ENCODE data around the gene SLC36A1.
A peak's percentile ranks its signal among the peaks of the same experiment; 100 is the strongest.
"Not testable (repeated sequence)": the region's sequence is repeated elsewhere in the genome, so short reads cannot be mapped to it uniquely, and the experiment has no call there.

SLC36A1 gene

DNA sequence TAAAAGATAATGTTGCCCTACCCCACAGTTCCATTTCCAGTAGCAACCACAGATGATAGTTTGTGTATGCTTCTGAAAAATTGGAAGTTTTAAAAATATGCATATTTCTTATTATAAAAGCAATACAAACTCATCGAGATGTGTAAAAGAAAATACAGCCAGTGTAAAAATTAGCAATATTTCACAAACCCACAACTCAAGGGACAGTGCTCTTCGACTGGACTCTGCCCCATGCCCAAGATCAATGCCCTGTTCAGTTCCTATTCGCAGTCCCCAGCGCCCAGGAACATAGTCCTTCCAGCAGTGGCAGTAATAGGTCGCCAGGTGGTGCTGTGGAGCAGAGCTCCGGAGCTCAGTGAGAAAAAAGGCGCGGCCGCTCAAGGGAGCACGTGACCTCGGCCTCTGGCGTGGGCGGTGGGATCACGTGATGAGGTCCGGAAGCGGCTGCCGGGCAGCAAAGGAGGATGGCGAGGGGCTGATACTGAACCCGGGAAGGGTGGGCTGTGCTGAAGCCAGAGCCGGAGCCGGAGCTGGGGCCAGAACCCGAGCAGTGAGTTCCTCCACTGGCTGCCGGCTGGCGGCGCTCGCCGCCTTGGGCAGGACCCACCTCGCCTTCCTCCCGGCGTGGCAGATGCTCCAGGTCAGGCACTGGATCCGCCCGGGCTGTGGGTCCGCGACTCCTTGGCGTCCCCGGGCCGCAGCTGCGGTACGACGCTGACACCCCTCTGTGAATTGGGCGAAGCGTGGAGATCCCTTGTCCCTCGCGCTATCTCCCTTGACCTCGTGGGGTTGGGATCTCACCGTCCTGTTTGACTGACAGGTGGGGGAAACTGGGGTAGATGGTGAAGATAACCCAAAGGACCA is at the start of gene SLC36A1:
SLC36A1 (plus strand) TSS at position 430 of the 864 bp plus-strand sequence. CDS start 11,190 bp downstream, outside the sequence.
- DNase-seq = peak; percentile 84

DNA sequence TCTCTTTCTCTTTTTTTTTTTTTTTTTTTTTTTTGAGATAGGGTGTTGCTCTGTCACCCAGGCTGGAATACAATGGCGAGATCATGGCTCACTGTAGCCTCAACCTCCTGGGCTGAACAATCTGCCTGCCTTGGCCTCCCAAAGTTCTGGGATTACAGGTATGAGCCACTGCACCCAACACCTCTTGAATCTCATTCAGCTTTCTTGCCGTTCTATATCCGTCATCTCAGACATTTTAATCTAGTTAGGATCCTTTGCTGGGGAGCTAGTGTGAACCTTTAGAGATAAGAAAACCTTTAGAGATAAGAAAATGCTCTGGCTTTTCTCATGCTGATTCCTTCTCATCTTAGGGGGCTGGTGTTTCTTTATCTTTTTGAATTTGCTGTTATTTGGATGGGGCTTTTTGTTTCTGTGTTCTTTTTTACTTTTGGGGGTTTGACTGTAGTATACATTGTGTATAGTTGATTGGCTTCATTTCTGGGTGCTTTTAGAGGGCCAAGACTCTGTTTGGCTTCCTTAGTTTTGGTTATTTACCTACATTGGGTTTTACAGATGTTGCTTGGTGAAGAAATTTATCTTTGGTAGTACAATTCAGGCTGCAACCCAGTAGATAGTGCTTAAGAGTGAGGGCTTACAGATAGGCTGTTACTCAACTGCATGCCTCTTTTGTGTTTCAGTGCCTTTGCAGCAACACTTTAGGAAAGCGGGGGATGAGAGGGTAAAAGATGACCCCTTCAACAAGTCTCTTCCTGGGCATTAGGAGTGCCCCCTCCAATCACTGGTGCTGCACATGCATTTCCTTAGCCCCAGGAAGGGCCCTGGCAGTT is 41.9 kb upstream of the SLC36A1 start:
- DNase-seq = no peak

DNA sequence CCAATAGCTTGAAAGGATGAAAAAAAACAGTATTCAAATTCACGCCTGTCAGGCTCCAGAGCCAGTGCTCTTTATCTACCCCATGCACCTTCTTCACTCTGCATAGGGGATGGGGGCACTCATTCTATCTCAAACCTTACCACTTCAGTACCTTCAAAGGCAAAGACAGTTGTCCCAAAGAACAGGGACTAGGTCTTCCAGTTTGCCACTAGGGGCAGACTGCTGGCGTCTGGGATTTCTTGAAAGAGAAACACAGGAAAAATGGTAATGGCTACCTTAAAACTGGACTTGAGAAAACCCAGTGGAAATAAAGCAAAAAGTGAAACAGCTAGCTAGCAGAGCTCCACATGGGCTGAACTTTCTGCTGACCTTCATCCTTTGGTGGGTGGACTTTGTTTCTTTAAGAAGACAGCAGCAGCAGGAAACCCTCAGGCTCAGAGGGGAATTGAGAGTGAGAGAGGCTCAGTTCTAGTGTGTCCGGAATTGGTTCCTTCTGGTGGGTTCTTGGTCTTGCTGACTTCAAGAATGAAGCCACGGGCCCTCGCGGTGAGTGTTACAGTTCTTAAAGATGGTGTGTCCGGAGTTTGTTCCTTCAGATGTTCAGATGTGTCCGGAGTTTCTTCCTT is 41.0 kb upstream of the SLC36A1 start:
- DNase-seq = no peak

DNA sequence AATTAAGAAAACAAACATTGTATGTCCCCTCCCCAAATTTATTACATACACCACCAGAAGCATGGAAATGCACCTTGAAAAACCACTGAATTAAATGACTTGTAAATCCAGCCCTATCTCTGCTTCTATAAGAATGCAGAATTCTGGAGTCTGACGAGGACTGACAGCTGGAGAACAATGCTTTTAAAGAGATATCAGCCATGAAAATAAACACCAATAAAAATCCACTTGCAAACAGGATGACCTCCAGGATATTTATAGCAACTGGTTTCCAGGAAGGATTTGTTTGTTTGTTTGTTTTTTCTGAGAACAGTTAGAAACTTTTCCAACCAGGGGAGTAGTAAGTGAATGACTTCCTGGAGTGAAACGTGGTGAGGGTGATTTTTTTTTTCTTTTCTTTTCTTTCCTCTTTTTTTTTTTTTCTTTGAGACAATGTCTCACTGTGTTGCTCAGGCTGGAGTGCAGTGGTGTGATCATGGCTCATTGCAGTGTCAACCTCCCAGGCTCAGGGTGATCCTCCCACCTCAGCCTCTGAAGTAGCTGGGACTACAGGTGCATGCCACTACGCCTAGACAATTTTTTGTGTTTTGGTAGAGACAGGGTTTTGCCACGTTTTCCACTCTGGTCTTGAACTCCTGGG is 38.7 kb upstream of the SLC36A1 start:
- no peak for DNase-seq

DNA sequence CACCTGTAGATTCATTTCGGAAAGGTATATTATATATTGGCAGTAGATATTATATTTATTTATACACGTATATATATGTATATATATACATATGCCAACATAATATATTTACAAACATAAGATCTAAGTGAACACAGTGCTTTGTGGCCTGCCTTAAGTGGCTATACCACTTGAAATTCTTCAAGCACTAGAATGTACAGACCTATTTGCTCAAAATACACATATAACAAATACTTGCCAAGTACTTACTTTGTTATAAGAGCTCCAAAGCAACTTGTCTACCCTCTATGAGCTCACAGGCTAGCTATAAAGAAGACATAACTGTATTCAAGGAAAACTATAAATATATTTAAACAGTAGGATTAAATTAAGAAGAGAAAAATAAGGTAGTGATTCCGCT is 33.6 kb upstream of the SLC36A1 start:
- DNase-seq = peak; percentile 40

DNA sequence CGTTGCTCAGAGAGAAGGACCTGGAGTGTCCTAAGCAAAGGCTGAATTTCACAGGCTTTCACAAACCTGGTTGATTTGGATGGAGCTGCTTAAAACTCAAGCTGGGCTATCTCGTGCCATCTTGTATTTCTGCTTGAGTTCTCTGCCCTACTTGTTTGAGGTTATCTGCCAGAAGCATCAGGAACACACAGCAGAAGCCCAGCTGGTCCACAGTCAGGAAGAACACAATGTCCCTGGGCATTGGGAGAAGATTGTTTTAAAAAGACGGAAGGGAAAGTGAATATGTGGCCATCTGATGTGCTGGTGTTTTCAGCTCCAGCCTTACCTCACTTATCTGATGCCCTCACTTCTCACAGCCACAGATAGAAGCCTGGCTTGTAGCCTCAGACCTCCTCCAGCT is 32.9 kb upstream of the SLC36A1 start:
- no peak for DNase-seq

DNA sequence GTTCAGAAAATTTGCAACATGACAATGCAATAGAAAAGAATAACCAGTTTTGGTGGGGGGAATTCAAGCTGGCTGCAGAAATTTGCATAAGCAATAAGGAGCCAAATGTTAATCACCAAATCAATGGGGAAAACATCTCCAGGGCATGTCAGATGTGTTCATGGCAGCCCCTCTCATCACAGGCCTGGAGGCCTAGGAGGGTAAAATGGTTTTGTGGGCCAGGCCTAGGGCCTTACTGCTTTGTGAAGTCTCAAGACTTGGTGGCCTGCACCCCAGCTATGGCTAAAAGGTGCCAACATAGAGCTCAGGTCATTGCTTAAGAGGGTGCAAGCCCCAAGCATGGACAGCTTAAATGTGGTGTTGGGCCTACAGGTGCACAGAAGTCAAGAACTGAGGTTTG is 29.7 kb upstream of the SLC36A1 start:
- no peak for DNase-seq

DNA sequence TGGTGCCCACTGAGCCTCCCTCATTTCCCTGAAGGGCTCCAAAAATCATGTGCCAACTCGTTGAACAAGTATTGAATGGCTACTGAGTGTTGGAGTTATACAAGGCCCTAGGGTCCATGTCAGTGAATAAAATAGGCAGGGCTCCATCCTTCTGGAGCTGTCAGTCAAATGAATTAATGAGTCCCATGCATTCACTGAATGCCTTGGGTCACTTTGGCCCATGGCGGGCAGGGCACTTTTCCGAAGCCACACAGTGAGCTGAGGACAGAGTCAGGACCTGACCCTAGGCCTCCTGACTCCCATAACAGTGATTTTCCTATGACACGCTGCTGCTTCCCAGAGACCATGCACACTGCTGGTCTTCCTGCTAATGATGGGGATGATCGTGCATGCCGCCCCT is 27.3 kb upstream of the SLC36A1 start:
- DNase-seq = no peak

DNA sequence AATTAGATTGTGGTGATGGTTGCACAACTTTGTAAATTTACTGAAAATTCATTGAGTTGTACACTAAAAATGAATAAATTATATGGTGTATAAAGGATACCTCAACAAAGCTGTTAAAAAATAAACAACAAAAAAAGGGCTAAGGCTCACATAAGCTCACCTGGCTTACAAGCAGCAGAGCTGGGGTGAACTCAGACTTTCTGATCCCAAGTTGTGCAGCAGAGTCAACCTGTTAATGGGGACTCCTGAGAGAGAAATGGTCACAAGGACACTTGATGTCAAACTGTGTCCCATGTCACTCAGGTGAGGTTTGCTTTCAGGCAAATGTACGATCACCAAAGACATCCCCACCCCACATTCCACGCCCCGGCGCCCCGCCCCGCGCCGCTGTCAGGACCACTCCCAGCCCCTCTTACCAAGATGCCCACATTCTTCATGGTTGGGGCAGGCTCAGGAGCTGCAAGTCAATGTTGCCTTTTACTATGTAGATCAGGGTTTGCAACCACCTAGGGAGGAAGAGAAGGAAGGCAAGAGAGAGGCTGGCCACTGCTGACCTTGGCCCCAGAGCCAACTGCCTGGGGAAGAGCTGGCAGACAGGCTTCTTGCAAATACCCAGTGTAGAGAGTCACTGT is 22.4 kb upstream of the SLC36A1 start:
- DNase-seq = no peak

DNA sequence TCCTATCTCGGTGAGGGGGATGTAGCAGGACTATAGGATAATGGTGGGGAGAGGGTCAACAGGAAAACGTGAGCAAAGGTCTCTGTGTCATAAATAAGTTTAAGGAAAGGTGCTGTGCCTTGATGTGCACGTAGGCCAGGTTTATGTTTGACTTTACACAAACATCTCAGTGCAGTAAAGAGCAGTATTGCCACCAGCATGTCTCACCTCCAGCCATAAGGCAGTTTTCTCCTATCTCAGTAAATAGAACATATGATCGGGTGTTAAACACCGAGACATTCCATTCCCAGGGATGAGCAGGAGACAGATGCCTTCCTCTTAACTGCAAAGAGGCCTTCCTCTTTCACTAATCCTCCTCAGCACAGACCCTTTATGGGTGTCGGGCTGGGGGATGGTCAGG is 21.1 kb upstream of the SLC36A1 start:
- DNase-seq = not testable (repeated sequence)

DNA sequence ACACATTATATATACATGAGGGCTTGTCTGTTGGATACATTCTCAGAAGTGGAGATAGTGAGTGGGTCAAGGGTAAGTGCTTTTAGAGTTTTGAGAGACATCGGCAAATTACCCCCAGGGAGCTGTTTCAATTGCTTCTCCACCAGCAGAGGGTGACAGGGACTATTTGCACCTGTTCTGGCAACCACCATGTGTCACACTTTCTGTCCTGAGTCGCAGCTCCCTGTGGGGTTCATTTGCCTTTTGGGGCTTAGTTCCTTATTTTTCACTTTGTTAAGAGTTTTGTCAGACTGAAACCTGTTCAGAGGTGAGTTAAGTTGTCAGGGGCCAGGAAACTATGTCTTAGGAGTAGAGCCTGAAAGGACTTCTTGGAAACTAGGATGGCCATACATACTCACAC is 20.1 kb upstream of the SLC36A1 start:
- no peak for DNase-seq

DNA sequence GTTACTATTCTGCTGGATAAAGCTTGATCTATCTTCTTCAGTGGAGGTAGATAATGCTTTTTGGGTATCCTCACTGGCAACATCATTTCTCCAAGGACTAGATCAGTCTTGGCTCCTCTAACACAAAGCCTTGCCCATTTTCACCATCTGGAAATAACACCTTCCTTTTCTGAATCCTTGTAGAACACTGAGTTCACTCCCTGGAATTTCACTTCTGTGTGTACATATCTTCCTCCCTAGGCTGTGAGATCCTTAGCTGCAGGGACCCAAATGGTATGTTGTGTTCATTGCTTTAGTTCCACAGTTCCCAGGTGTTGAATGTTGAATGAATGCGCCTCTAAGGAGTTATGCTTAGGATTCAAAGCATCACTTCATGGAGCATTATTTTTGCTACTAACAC is 16.7 kb upstream of the SLC36A1 start:
- DNase-seq = no peak

DNA sequence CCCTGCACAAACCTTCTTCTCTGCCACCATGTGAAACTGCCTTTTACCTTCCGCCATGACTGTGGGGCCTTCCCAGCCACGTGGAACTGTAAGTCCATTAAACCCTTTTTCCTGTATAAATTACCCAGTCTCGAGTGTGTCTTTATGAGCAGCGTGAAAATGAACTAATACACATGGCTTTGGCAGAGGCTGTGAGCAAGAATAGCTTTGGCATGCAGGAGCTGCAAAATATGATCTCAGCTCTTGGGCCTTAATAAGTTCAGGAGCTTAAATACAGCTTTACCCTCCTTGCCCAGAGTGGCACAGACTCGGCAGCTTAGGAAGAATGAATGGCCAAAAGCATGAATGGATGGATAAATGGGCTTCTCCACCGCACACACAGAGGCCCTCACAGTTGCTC is 15.7 kb upstream of the SLC36A1 start:
- DNase-seq = no peak

DNA sequence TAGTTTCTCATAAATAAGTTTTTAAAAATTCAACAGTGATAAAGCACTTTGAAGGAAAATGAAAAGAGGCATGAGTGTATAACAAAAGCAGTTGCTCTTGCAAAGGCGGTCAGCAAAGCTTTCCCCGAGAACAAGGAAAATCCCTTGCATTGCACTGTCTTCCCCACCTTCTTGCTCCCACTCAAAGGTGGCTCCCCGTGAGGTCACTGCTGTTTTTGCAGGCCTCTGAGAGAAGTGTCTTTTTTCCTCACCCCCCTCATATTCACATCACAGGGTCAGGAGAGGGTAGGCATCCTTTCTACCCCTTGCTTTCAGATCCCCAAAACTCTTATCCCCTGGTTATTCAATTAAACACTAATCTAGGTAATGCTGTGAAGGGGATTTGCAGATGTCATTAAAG is 15.2 kb upstream of the SLC36A1 start:
- no peak for DNase-seq

DNA sequence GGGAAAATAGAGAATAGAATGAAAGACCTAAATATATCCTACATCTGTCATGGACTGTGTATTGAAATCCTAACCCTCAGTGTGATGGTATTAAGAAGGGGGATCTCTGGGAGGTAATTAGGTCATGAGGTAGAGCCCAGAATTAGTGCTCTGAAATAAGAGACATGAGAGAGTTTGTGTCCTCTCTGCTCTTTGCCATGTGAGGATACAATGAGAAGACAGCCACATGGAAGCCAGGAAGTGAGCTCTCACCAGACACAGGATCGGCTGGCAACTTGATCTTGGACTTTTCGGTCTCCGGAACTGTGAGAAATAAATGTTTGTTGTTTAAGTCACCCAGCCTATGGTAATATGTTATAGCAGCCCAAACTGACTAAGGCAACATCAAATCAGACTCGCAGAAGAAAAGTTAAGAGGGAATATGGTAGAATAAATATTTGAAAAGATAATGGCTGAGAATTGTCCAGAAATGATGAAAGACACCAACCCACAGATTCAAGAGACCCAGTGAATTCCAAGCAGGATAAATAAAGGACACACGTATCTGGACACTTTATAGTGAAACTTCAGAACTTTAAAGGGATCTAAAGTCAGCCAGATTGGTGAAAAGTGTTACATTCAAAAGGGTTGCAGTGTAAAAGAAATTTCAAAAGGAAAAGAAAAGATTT is 12.7 kb upstream of the SLC36A1 start:
- DNase-seq = no peak

DNA sequence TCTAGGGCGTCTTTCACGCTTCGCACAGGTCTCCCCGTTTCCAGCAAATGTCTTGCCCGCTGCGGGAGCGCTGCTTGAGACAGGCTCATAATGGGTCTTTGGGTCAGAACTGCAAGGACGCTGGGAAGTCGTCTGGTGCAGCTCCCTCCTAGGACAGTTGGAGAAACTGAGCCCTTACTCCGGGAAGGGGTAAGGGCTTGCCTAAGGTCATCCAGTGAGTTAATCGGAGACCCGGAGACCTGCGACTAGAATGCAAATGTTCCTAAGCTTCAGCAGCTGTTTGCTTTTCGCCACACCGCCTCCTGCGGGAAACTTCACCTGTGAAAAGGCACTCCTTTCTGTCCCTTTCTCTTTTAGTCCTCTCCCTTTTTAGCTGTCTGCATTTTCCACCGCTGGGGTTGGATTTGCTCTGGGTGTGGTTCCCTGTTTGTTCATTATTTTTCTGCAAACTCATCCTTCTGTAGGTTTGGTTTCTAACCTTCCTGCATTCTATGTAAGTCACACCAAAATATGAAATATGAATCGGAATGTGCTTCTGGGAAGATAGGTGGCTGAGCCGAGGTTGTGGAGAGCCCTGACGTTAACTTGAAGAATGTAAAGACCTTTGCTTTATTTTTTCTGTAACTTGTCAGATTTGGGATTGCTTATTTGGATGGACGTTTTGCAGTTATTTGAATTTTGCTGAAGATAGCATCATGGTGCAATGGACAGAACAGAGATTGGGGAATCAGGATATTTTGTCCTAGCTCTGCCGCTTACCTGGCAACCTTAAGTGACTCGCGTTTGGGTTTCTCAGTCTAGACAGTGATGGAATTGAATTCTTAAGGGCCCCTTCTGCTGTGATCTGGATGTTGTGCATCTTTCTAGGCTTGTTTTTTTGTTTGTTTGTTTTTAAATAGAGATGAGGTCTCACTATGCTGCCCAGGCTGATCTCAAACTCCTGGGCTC is 909 bp downstream of the SLC36A1 start:
- DNase-seq = no peak

DNA sequence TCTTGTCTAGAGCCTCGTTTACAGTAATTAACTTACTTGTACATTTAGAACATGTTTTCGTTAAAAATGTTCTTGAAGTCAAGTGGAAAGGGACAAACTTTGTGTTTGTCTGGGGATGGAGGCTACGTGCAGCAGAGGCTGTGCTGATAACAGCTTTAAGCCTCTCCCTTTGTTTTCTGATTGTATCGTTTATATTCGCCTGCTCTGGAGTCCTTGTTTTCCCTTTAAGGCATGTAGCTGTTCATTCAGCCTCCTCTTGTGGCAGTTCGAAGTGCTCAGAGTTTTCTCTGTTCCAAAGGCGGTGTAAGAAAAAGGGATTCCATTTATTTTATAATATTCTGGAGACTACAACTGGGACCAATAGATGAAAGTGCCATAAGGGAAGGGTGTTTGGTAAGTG is 1.9 kb downstream of the SLC36A1 start:
- no peak for DNase-seq

DNA sequence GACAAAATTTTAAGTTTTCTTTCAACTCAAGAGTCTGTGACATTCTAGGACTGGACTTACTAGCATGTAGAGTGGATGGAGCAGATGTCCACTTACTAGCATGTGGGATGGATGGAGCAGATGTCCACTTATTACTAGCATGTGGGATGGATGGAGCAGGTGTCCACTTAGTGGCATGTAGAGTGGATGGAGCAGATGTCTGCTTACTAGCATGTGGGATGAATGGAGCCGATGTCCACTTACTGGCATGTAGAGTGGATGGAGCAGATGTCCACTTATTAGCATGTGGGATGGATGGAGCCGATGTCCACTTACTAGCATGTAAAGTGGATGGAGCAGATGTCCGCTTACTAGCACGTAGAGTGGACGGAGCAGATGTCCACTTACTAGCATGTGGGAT is 2.4 kb downstream of the SLC36A1 start:
- DNase-seq = no peak

DNA sequence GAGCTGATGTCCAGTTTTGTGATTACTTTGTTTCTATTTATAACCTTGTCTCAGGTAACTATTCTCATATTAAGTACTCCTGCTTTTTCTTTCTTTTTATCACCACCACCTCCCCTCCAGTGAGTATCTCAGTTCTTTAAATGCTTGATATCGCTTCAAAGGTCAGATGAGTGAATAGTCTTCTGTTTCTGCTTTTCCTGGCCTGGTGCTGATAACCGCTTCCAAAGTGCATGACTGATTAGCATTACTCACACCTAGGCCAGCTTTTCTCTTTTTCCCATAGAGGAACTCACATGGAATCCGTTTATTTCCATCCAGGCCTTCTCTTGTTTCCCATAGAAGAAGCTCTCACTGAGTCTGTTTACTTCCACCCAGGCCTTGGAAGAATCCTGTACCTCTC is 3.2 kb downstream of the SLC36A1 start:
- DNase-seq = no peak

DNA sequence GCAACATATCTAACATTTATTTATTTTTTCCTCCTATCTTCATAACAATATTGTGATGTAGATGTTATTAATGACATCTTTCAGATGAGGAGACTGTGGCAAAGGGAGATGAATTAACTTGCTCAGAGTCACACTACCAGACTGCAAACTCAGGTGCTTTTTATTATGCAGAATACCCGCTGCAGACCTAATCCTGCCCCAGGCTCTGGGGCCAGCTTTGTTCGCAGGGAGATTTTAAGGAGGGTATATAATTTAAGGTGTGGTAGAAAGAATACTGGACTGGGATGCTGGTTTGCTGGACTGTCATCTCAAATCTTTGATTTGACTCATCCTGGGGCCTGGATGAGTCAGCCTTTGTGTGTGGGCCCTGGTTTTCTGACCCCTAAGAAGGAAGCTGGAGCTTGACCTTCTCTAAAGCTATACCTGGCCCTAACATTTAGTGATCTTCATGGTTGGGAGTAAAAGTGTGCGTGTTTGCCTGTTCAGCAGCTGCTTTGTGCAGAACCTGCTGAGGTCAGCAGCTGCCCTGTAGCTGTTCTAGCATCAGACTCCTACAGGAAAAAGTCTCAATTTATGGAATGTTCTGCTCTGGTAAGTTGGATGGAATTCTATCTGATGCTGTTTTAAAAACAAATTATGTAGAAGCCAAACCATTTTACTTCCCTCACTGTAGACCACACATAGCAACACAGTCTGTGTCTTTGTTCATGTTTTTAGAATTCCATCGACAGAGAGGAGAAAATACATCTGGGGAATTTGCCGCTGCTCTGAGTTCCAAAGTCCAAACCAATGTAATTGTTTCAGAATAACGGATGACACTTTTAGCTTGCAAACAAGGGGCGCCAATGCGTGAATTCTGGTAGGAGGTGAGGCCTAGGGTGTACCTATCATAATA is 4.5 kb downstream of the SLC36A1 start:
- DNase-seq = no peak
